C4-2B (cell line): Measurements from ENCODE around the gene HOXD3.

Experiments used
- CTCF ChIP-seq: fragments of 450-650 bp; conservative IDR thresholded peaks from 2 replicates; pipeline ENCODE4 v1.5.1; 2017; ENCODE audit warnings: mild to moderate bottlenecking
- ZFX ChIP-seq: fragments of 450-650 bp; IDR thresholded peaks from 2 replicates; pipeline ENCODE4 v1.6.1; 2017

- no peak for TF ChIP-seq CTCF
- TF ChIP-seq ZFX: no peak
Measured at GRCh38 chr2:176202491-176202890, 45.4 kb downstream of the HOXD3 start.
